Measurements from ENCODE around the gene PNLIP. TPM values are rescaled to one million over a fixed set of nuclear protein-coding genes. Genes with fewer than 3 reads are reported as not detected.

PNLIP gene
- total RNA-seq, 2 experiments from 2014 or later = not detected

DNA sequence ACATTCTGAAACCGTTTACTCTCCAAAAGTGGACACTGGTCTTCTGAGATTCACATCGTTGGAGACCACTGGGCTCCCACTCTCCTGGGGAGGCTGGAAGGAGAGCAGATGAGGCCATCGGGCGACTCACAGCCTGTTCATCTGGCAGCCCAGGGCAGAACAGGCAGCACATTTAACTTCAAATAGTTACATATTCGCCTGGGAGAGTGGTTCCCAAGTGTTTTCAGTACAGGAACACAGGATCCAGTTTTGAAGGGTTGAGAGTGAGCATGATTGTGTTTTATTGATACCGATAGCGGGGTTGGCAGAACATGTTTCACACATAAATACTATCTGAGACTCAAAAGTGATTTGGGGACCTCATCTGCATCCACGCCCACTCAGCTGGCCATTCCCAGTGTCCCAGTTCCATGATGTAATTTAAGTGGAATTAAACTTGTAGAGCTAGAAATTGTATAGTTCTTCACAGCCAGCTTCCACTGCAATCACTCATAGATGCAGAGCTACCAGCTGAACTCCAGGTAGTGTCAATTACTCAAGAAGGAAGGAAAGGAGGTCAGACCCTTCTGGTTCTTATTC is 22.8 kb upstream of the PNLIP start:
- Mint-ChIP-seq H3K4me1 (ENCODE audit: low read depth) (no peaks in the 10 kb centered on the region), H3K4me3 (no peak overlapping the region), H3K9me3 (no peaks in the 10 kb centered on the region), H3K27me3 (peaks cover 1% of the 10 kb centered on the region), H3K27ac (no peak overlapping the region), H3K36me3 (ENCODE audit: low read depth) (no peaks in the 10 kb centered on the region)
- DNase-seq (no peak), ATAC-seq (no peak)
- TF ChIP-seq CTCF (IDR thresholded peaks at IDR 0.05) = no peak
- POLR2A ChIA-PET = no interaction called here
- CTCF ChIA-PET = interaction anchor here (0.7 to 1.5 kb wide), 3 partner anchors 9 to 15 kb away, joined by 3 to 4 read pairs (median 3); no protein-coding TSS in a partner anchor
- intact Hi-C loops (cut with micrococcal nuclease) = no loop called here

- DNase-seq (no peak), ATAC-seq (no peak)
- H3K27me3 Mint-ChIP-seq = peaks cover 1% of the 10 kb centered on the region
- H3K4me3 Mint-ChIP-seq = no peak overlapping the region
- no peak for TF ChIP-seq CTCF (IDR thresholded peaks at IDR 0.05)
- ChIA-PET CTCF (interaction anchor here (0.9 to 2.0 kb wide), 3 partner anchors 9 to 35 kb away, joined by 3 to 5 read pairs (median 5); no protein-coding TSS in a partner anchor), POLR2A (no interaction called here)
- no peaks in the 10 kb centered on the region for H3K36me3 Mint-ChIP-seq (ENCODE audit: low read depth)
- no peaks in the 10 kb centered on the region for H3K4me1 Mint-ChIP-seq (ENCODE audit: low read depth)
- H3K9me3 Mint-ChIP-seq = no peaks in the 10 kb centered on the region
- intact Hi-C loops (cut with micrococcal nuclease) = no loop called here
- no peak overlapping the region for H3K27ac Mint-ChIP-seq
These were observed 21.0 kb upstream of the PNLIP start for GRCh38 chr10:116524736-116525135.

DNA sequence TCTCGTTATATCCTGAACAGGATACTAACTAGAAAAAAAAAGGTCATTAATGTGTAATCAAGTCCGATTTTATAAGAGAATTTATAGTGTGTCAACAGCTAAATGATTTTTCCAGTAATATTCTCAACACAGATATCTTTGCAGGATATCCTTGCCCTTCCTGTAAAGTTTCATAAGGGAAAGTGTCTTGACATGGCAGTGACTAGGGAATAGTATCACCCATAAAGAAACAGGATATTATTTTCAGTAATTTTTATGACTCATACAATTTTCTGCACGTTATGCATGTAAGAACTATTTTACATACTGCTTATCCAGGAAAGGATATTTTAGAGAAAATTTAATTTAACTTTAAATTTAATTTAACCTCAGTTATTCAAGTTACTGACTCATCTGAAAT is 19.5 kb upstream of the PNLIP start:
- CTCF ChIA-PET = interaction anchor here (2.0 kb wide), 1 partner anchor 10 kb away, joined by 5 read pairs; no protein-coding TSS in a partner anchor
- DNase-seq = no peak
- Mint-ChIP-seq H3K27me3 (peaks cover 4% of the 10 kb centered on the region), H3K4me1 (ENCODE audit: low read depth) (no peaks in the 10 kb centered on the region), H3K27ac (no peak overlapping the region), H3K36me3 (ENCODE audit: low read depth) (no peaks in the 10 kb centered on the region), H3K9me3 (no peaks in the 10 kb centered on the region), H3K4me3 (no peak overlapping the region)
- POLR2A ChIA-PET = no interaction called here
- intact Hi-C loops (cut with micrococcal nuclease) = no loop called here
- ATAC-seq = no peak
- no peak for TF ChIP-seq CTCF (IDR thresholded peaks at IDR 0.05)

GRCh38 chr10:116536810-116537209 is 8.9 kb upstream of the PNLIP start:
- POLR2A ChIA-PET = no interaction called here
- intact Hi-C loops (cut with micrococcal nuclease) = no loop called here
- H3K36me3 Mint-ChIP-seq (ENCODE audit: low read depth) = no peaks in the 10 kb centered on the region
- no peak overlapping the region for H3K4me3 Mint-ChIP-seq
- peaks cover 7% of the 10 kb centered on the region for H3K27me3 Mint-ChIP-seq
- no peak for DNase-seq
- ATAC-seq = no peak
- CTCF ChIA-PET = interaction anchor here (1.7 kb wide), 1 partner anchor 11 kb away, joined by 5 read pairs; no protein-coding TSS in a partner anchor
- H3K9me3 Mint-ChIP-seq = no peaks in the 10 kb centered on the region
- H3K27ac Mint-ChIP-seq = no peak overlapping the region
- H3K4me1 Mint-ChIP-seq (ENCODE audit: low read depth) = no peaks in the 10 kb centered on the region
- no peak for TF ChIP-seq CTCF (IDR thresholded peaks at IDR 0.05)

- Mint-ChIP-seq H3K9me3 (no peaks in the 10 kb centered on the region), H3K4me3 (no peak overlapping the region), H3K27me3 (peaks cover 7% of the 10 kb centered on the region), H3K4me1 (ENCODE audit: low read depth) (no peaks in the 10 kb centered on the region), H3K36me3 (ENCODE audit: low read depth) (no peaks in the 10 kb centered on the region), H3K27ac (no peak overlapping the region)
- POLR2A ChIA-PET = no interaction called here
- intact Hi-C loops (cut with micrococcal nuclease) = no loop called here
- DNase-seq (no peak), ATAC-seq (no peak)
- no peak for TF ChIP-seq CTCF (IDR thresholded peaks at IDR 0.05)
- CTCF ChIA-PET = no interaction called here
These were observed 7.3 kb upstream of the PNLIP start for GRCh38 chr10:116538456-116538855.
